ENCODE results near the gene MSI1.

MSI1 gene

GRCh38 chr12:120376934-120377572 is 8.1 kb upstream of the MSI1 start:
- no peak for DNase-seq (ENCODE audit: low spot score)

DNA sequence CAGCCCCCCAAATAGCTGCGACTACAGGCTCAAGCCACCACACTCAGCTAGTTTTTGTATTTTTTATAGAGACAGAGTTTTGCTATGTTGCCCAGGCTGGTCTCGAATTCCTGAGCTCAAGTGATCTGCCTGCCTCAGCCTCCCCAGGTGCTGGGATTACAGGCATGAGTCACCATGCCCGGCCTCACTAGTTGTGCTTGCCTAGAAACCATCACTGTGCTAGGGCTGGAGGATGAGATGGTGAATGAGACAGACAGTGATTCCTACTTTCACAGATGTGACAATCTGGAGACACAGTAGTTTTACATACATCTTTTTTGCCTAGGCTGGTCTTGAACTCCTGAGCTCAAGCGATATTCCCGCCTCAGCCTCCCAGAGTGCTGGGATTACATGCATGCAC is 7.5 kb upstream of the MSI1 start:
- no peak for DNase-seq (ENCODE audit: low spot score)

DNA sequence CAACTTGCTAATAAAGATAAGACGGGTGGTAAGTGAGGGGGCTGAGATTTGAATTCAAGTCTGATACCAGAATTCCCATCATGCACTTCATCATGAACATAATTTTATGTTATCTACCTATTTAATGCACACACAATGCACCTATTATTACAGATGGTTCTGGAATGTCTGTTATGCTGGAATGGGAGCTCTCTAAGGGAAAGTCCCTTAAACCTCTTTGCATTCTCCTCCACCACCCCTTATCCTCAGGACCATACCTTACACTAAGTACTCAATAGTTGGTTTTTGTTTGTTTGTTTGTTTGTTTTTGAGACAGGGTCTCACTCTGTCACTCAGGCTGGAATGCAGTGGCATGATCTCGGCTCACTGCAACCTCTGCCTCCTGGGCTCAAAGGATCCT is 7.0 kb upstream of the MSI1 start:
- DNase-seq (ENCODE audit: low spot score), result no peak

- no peak for DNase-seq (ENCODE audit: low spot score)
These were observed 4.7 kb upstream of the MSI1 start for GRCh38 chr12:120373683-120374082.

- no peak for DNase-seq (ENCODE audit: low spot score)
These were observed 1.6 kb upstream of the MSI1 start for GRCh38 chr12:120370343-120371243.

GRCh38 chr12:120369603-120370342 is 809 bp upstream of the MSI1 start:
- DNase-seq (ENCODE audit: low spot score), result no peak

- DNase-seq (ENCODE audit: low spot score), result no peak
These were observed 808 bp downstream of the MSI1 start for GRCh38 chr12:120367924-120368788.

GRCh38 chr12:120367233-120367923 is 1.6 kb downstream of the MSI1 start:
- no peak for DNase-seq (ENCODE audit: low spot score)

- no peak for DNase-seq (ENCODE audit: low spot score)
These were observed 2.1 kb downstream of the MSI1 start for GRCh38 chr12:120366845-120367232.

DNA sequence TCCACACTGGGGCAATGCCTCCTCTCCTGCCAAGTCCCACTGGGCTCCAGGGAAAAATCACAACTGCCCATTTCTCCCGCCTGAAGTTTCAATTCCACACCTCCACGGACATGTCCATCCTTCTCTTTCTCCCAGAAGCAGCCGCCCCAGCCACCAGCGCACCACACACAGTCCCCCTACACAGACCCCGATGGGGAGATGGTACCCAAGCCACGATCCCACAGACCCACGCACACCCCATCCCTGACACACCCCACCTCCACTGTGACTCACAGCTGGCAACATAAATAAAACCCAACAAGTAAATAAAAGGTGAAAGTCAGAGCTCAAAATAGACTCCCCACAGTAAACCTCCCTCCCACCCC is 2.6 kb downstream of the MSI1 start:
- DNase-seq (ENCODE audit: low spot score), result no peak

DNA sequence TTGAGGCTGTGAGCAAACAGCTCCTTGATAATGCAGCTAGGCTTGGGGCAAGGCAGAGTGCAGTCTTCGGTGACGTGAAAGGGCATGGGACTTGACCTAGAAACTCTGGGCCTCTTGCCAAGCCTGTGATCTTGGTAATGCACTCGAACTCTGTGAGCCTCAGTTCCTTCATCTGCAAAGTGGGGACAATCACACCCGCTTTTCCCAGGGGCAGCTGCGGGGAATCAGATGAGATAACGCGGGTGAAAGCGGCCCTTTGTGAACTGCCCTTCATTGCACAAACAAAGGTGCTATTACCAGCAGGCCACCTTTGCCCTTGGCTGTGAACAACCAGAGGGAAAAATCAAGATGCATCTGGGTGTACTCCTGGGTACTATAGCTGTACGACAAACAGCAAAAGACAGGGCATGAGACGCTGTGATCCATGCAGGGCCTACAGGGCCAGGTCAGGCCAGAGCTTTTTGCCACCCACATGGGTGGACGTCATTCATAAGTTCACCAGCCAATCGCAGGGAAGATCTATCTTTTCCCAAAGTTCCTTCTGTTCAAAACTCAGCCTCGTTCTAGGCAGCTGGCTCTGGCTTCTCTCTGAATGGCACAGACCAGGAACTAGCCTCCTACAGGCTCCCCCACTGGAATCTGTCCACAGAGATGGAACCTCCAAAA is 3.2 kb downstream of the MSI1 start:
- no peak for DNase-seq (ENCODE audit: low spot score)

DNA sequence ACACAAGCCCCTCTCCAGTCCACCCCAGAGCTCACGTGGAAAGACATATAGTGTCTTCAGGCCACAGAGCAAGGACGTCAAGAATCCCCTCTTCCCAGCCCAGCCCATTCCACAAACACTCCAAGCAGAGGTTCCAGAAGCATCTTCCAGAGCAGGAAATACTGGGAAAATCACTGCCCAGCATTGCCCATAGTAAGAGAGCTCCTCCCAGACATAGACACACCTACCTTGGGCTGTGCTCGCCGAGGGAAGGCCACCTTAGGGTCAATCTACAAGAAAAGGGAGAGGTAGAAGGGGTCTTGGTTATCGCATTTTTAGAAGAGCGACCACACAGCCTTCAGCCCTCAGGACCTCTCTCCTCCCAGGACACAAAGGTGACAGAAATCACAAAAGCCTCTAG is 4.5 kb downstream of the MSI1 start:
- no peak for DNase-seq (ENCODE audit: low spot score)

DNA sequence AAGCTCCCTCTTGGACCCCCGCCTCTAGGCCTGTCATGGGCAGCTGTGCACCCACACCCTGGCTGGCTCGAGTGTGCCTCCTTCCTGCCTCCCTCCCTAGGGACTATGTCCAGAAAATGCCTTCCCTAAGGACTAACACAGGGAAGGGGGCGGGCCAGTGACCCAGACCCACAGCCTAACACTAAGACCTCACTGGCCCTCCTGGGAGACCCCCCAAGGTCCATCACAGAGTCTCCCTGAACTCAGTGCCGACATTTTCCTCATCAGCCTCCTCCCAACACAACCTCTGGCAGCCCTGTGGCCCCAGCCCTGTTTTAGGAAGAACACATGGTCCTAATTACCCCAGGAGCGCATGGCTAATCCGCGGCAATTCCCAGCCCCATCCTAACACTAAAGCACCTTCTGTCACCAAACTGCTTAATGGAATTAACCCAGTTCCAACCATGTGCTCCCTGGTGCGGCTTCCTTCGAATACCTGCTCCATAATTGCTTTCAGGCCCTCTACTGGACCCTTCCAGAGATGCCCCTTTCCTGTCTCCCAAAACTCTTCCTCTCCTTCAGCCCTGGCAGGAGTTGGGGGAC is 5.6 kb downstream of the MSI1 start:
- DNase-seq (ENCODE audit: low spot score), result no peak

- no peak for DNase-seq (ENCODE audit: low spot score)
These were observed 6.3 kb downstream of the MSI1 start for GRCh38 chr12:120362516-120363273.

- DNase-seq (ENCODE audit: low spot score), result peak; percentile 25
These were observed 7.3 kb downstream of the MSI1 start for GRCh38 chr12:120361506-120362208.

GRCh38 chr12:120359128-120359527 is 9.8 kb downstream of the MSI1 start:
- no peak for DNase-seq (ENCODE audit: low spot score)

DNA sequence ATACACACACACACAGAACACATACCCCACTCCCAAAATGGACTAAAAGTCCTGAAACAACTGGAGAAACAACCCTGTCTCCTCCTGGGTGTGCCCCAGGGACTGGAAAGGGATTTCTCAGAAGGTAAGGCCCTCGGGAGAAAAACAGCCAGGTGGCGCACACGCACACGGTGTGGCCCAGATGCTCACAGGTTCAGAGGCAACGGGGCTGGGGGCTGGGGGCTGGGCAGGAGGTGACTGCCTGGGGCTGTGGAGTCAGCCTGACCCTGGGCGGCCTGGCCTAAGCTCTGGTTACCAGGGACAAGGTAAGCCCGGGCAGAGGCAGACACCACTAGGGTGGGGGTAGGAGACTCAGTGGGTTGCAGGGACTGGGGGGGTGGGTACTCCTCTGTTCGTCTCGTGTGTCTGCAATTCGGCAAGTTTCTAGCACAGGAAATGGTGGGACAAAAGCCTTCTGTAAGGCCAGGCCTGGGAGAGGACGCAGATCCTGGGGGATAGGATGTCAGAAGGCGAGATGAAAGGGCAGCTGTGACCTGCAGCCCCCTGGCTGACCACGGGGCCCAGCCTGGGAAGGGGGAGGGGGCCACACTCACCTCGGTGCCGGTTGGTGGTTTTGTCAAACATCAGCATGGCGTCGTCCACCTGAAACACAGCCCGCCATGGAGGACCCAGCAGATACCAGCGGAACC is 10.4 kb downstream of the MSI1 start:
- no peak for DNase-seq (ENCODE audit: low spot score)

- no peak for DNase-seq (ENCODE audit: low spot score)
These were observed 11.9 kb downstream of the MSI1 start for GRCh38 chr12:120357104-120357503.

Data from kidney capillary endothelial cell (primary cell).